Posterior cingulate gyrus (tissue), 11 donors: ENCODE results near the gene GP9.
"Not testable (repeated sequence)": the region's sequence is repeated elsewhere in the genome, so short reads cannot be mapped to it uniquely, and the experiment has no call there.

Experiments
- DNase-seq, 10 donors: peaks; one replicate each; pipeline versions ENCODE4 v3.0.0 to v3.0.0-alpha.2; 2020 to 2021; ENCODE audit warnings: mixed read lengths in 3 of 10
- intact Hi-C: fragments of 100-400 bp; cut with DNase I; formaldehyde crosslinking; loops from one replicate; pipeline ENCODE4 v1.15.1; 2023

Gene GP9

GRCh38 chr3:129101370-129102138 is 41.0 kb downstream of the GP9 start:
- DNase-seq: peak in 1 of 10 donors; percentile 58
- intact Hi-C loops: no loop called here

- intact Hi-C loops: no loop called here
Observed at GRCh38 chr3:129103296-129103695, 42.7 kb downstream of the GP9 start.

GRCh38 chr3:129104051-129104450 is 43.5 kb downstream of the GP9 start:
- intact Hi-C loops: no loop called here
- DNase-seq: peak in 1 of 10 donors; percentile 7

More at GRCh38 chr3:129103296-129103695, 42.7 kb downstream of the GP9 start:
- peak in 2 of 10 donors; percentile 30 to 43 for DNase-seq

GRCh38 chr3:129104498-129105079 is 44.0 kb downstream of the GP9 start:
- intact Hi-C loops: no loop called here
- DNase-seq: peak in 1 of 10 donors; percentile 3

- intact Hi-C loops: no loop called here
- peak in 1 of 10 donors; percentile 16 for DNase-seq
Observed at GRCh38 chr3:129105862-129106261, 45.3 kb downstream of the GP9 start.

- peak in 2 of 10 donors; percentile 67 to 69 for DNase-seq
- intact Hi-C loops: no loop called here
Observed at GRCh38 chr3:129106320-129106719, 45.7 kb downstream of the GP9 start.

GRCh38 chr3:129106866-129107565 is 46.4 kb downstream of the GP9 start:
- intact Hi-C loops: no loop called here
- peak in 1 of 10 donors; percentile 80 for DNase-seq

GRCh38 chr3:129107793-129108192 is 47.2 kb downstream of the GP9 start:
- DNase-seq: peak in 1 of 10 donors; percentile 70

GRCh38 chr3:129111076-129111780 is 50.6 kb downstream of the GP9 start:
- intact Hi-C loops: not testable (repeated sequence)
- DNase-seq: peak in 2 of 10 donors; percentile 57 to 69

More at GRCh38 chr3:129107793-129108192, 47.2 kb downstream of the GP9 start:
- intact Hi-C loops: no loop called here
